ENCODE measurements around the gene SLC7A1. TPM values are rescaled to one million over a fixed set of nuclear protein-coding genes. Genes with fewer than 3 reads are reported as not detected.

Gene SLC7A1
- total and polyA plus RNA-seq, 4 donors, result 6.6 to 53.8 (median 10.5) TPM

DNA sequence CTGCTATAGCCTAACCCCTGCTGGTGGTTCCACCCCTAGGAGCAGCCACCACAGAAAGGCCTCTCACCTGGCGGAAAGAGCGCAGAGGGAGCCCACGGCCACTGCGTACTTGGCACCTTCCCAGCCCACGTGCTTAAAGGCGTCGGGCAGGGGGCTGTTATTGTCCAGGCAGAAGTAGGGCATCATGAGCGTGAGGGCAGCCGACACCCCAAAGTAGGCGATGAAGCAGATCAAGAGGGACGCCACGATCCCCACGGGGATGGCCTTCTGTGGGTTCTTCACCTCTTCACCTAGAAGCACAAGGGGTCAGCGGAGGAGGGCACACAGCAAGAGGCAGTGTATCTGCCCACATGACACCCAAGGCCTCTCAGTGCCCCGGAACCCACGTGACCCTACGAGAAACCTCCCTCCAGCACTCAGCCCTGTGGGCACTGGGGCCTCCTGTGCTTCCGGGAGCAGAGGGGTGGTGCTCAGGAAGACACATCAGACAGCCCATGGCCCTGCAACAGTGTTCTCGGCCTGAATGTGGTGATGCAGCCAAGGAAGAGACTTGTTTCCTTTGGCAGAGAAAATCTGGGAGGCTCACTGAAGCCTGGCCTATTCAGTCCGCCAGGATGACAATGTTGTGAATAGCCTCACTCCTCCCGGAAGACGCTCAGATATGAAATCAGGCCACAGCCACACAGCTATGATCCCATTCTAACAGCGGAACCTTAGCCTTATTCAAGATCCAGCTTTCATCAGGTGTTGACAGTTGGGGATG lies 72.1 kb downstream of the SLC7A1 start:
- Histone ChIP-seq H3K9me3 (ENCODE audit: control insufficient read depth in 4 of 4, insufficient read depth in 3 of 4, low read length in 3 of 4) (no peaks in the 10 kb centered on the region), H3K27me3 (ENCODE audit: control insufficient read depth in 3 of 3, insufficient read depth in 3 of 3, low read length in 2 of 3) (no peaks in the 10 kb centered on the region), H3K27ac (ENCODE audit: low read depth in 1 of 2, low read length in 1 of 2) (no peak overlapping the region), H3K9ac (ENCODE audit: insufficient read depth in 1 of 2, low read length in 2 of 2) (no peak overlapping the region), H3K4me1 (ENCODE audit: control insufficient read depth in 5 of 5, insufficient read depth in 5 of 5, low read length in 5 of 5) (no peaks in the 10 kb centered on the region), H3K36me3 (ENCODE audit: control insufficient read depth in 4 of 4, insufficient read depth in 4 of 4, low read length in 4 of 4) (peaks cover 0 to 10% (median under 1%) of the 10 kb centered on the region in 4 donors), H3K4me3 (no peak overlapping the region)
- ATAC-seq (ENCODE audit: insufficient read depth, low FRiP score), result no peak
- 94% methylated on average over 23 of the region's 23 CpGs for WGBS, 2 donors
- TF ChIP-seq, protein P1, sequence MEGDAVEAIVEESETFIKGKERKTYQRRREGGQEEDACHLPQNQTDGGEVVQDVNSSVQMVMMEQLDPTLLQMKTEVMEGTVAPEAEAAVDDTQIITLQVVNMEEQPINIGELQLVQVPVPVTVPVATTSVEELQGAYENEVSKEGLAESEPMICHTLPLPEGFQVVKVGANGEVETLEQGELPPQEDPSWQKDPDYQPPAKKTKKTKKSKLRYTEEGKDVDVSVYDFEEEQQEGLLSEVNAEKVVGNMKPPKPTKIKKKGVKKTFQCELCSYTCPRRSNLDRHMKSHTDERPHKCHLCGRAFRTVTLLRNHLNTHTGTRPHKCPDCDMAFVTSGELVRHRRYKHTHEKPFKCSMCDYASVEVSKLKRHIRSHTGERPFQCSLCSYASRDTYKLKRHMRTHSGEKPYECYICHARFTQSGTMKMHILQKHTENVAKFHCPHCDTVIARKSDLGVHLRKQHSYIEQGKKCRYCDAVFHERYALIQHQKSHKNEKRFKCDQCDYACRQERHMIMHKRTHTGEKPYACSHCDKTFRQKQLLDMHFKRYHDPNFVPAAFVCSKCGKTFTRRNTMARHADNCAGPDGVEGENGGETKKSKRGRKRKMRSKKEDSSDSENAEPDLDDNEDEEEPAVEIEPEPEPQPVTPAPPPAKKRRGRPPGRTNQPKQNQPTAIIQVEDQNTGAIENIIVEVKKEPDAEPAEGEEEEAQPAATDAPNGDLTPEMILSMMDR (IDR thresholded peaks at IDR 0.05; ENCODE audit: control extremely low read depth, extremely low read depth), result no peak
- DNase-seq, result peak in 1 of 3 donors; percentile 52

GRCh38 chr13:29522044-29522685 lies 73.3 kb downstream of the SLC7A1 start:
- H3K36me3 ChIP-seq (ENCODE audit: control insufficient read depth in 4 of 4, insufficient read depth in 4 of 4, low read length in 4 of 4), result peaks cover 0 to 14% (median 5%) of the 10 kb centered on the region in 4 donors
- no peak overlapping the region for H3K4me3 ChIP-seq
- DNase-seq (no peak), ATAC-seq (ENCODE audit: insufficient read depth, low FRiP score) (no peak)
- H3K4me1 ChIP-seq (ENCODE audit: control insufficient read depth in 5 of 5, insufficient read depth in 5 of 5, low read length in 5 of 5), result no peaks in the 10 kb centered on the region
- H3K9me3 ChIP-seq (ENCODE audit: control insufficient read depth in 4 of 4, insufficient read depth in 3 of 4, low read length in 3 of 4), result no peaks in the 10 kb centered on the region
- TF ChIP-seq, protein P1 (IDR thresholded peaks at IDR 0.05; ENCODE audit: control extremely low read depth, extremely low read depth), result no peak
- H3K27ac ChIP-seq (ENCODE audit: low read depth in 1 of 2, low read length in 1 of 2), result no peak overlapping the region
- no peaks in the 10 kb centered on the region for H3K27me3 ChIP-seq (ENCODE audit: control insufficient read depth in 3 of 3, insufficient read depth in 3 of 3, low read length in 2 of 3)
- 95 to 98% methylated on average over 16 of the region's 16 CpGs for WGBS, 2 donors
- H3K9ac ChIP-seq (ENCODE audit: insufficient read depth in 1 of 2, low read length in 2 of 2), result no peak overlapping the region

DNA sequence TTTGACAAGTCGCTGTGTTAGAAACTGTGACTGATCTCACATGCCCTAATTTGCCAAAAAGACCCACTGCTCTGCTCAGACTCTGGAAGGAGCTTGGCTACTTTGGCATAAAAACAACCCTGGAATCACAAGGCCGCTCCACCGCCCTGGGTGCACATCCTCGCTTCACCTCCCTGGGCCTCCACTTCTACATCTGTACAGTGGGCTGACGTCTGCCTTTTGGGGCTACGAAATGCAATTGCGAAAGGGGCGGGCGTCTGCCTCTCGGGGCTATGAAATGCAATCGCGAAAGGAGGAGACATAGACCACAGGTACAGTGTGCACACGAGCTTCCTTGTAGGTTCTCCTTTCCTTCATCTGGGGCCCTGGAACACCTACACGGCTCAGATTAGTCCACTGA lies 74.2 kb downstream of the SLC7A1 start:
- DNase-seq, result no peak
- WGBS, 2 donors, result 83 to 94% methylated on average over 14 of the region's 14 CpGs
- no peak overlapping the region for H3K4me3 ChIP-seq
- H3K4me1 ChIP-seq (ENCODE audit: control insufficient read depth in 5 of 5, insufficient read depth in 5 of 5, low read length in 5 of 5), result no peaks in the 10 kb centered on the region
- no peak overlapping the region for H3K27ac ChIP-seq (ENCODE audit: low read depth in 1 of 2, low read length in 1 of 2)
- no peaks in the 10 kb centered on the region for H3K9me3 ChIP-seq (ENCODE audit: control insufficient read depth in 4 of 4, insufficient read depth in 3 of 4, low read length in 3 of 4)
- peaks cover 0 to 19% (median 8%) of the 10 kb centered on the region in 4 donors for H3K36me3 ChIP-seq (ENCODE audit: control insufficient read depth in 4 of 4, insufficient read depth in 4 of 4, low read length in 4 of 4)
- no peak overlapping the region for H3K9ac ChIP-seq (ENCODE audit: insufficient read depth in 1 of 2, low read length in 2 of 2)
- ATAC-seq (ENCODE audit: insufficient read depth, low FRiP score), result no peak
- TF ChIP-seq, protein P1 (IDR thresholded peaks at IDR 0.05; ENCODE audit: control extremely low read depth, extremely low read depth), result no peak
- no peaks in the 10 kb centered on the region for H3K27me3 ChIP-seq (ENCODE audit: control insufficient read depth in 3 of 3, insufficient read depth in 3 of 3, low read length in 2 of 3)

Measured in lung (tissue), 12 donors.